ENCODE results near the gene C1orf21. TPM values are rescaled to one million over a fixed set of nuclear protein-coding genes. Genes with fewer than 3 reads are reported as not detected.

Gene C1orf21
- total and polyA plus RNA-seq, 7 experiments from 2014 or later, result 0.46 to 8.5 (median 1.7) TPM; not detected in 2

- H3K36me3 ChIP-seq (ENCODE audit: control insufficient read depth in 2 of 3, insufficient read depth in 3 of 3, low read length in 3 of 3), result no peaks in the 10 kb centered on the region
- no peaks in the 10 kb centered on the region for H3K9me3 ChIP-seq (ENCODE audit: control insufficient read depth in 2 of 3, low read length in 3 of 3)
- H3K27ac Mint-ChIP-seq, result no peak overlapping the region
- ChIA-PET CTCF (no interaction called here), POLR2A (no interaction called here)
- peaks cover 0 to 3% (median 0%) of the 10 kb centered on the region in 11 donors for H3K9me3 Mint-ChIP-seq
- H3K27me3 ChIP-seq (ENCODE audit: control insufficient read depth in 2 of 2, insufficient read depth in 2 of 2, low read length in 2 of 2), result no peaks in the 10 kb centered on the region
- intact Hi-C loops (cut with micrococcal nuclease), result no loop called here
- H3K4me3 Mint-ChIP-seq, result no peak overlapping the region
- no peak overlapping the region for H3K4me3 ChIP-seq (ENCODE audit: low read length)
- H3K36me3 Mint-ChIP-seq, result no peaks in the 10 kb centered on the region
- ATAC-seq (no peak), DNase-seq (no peak)
- H3K4me1 ChIP-seq (ENCODE audit: control insufficient read depth in 2 of 2, insufficient read depth in 2 of 2, low read length in 2 of 2), result no peaks in the 10 kb centered on the region
- H3K27ac ChIP-seq (ENCODE audit: low read depth, low read length), result no peak overlapping the region
- peaks cover 8 to 21% (median 15%) of the 10 kb centered on the region in 5 donors for H3K27me3 Mint-ChIP-seq
- no peaks in the 10 kb centered on the region for H3K4me1 Mint-ChIP-seq
These were observed 19.3 kb upstream of the C1orf21 start for GRCh38 chr1:184367427-184368038.

GRCh38 chr1:184368354-184368753, 18.5 kb upstream of the C1orf21 start:
- POLR2A ChIA-PET, result no interaction called here
- Histone ChIP-seq H3K36me3 (ENCODE audit: control insufficient read depth in 2 of 3, insufficient read depth in 3 of 3, low read length in 3 of 3) (no peaks in the 10 kb centered on the region), H3K4me1 (ENCODE audit: control insufficient read depth in 2 of 2, insufficient read depth in 2 of 2, low read length in 2 of 2) (no peaks in the 10 kb centered on the region), H3K9me3 (ENCODE audit: control insufficient read depth in 2 of 3, low read length in 3 of 3) (no peaks in the 10 kb centered on the region), H3K4me3 (ENCODE audit: low read length) (no peak overlapping the region), H3K27me3 (ENCODE audit: control insufficient read depth in 2 of 2, insufficient read depth in 2 of 2, low read length in 2 of 2) (no peaks in the 10 kb centered on the region), H3K27ac (ENCODE audit: low read depth, low read length) (no peak overlapping the region)
- intact Hi-C loops (cut with micrococcal nuclease), result no loop called here
- no peaks in the 10 kb centered on the region for H3K36me3 Mint-ChIP-seq
- H3K4me3 Mint-ChIP-seq, result no peak overlapping the region
- ATAC-seq (no peak), DNase-seq (no peak)
- peaks cover 5 to 26% (median 17%) of the 10 kb centered on the region in 5 donors for H3K27me3 Mint-ChIP-seq
- CTCF ChIA-PET, result no interaction called here
- H3K4me1 Mint-ChIP-seq, result no peaks in the 10 kb centered on the region
- H3K9me3 Mint-ChIP-seq, result peaks cover 0 to 4% (median 0%) of the 10 kb centered on the region in 11 donors
- H3K27ac Mint-ChIP-seq, result no peak overlapping the region

GRCh38 chr1:184370850-184371249, 16.0 kb upstream of the C1orf21 start:
- peaks cover 0 to 1% (median 0%) of the 10 kb centered on the region in 11 donors for H3K9me3 Mint-ChIP-seq
- peaks cover 5 to 20% (median 14%) of the 10 kb centered on the region in 5 donors for H3K27me3 Mint-ChIP-seq
- no peak overlapping the region for H3K27ac ChIP-seq (ENCODE audit: low read depth, low read length)
- ATAC-seq (no peak), DNase-seq (no peak)
- no peak overlapping the region for H3K27ac Mint-ChIP-seq
- ChIA-PET CTCF (no interaction called here), POLR2A (no interaction called here)
- no peak overlapping the region for H3K4me3 ChIP-seq (ENCODE audit: low read length)
- H3K4me3 Mint-ChIP-seq, result no peak overlapping the region
- no peaks in the 10 kb centered on the region for H3K4me1 ChIP-seq (ENCODE audit: control insufficient read depth in 2 of 2, insufficient read depth in 2 of 2, low read length in 2 of 2)
- no peaks in the 10 kb centered on the region for H3K36me3 Mint-ChIP-seq
- no peaks in the 10 kb centered on the region for H3K9me3 ChIP-seq (ENCODE audit: control insufficient read depth in 2 of 3, low read length in 3 of 3)
- H3K4me1 Mint-ChIP-seq, result no peaks in the 10 kb centered on the region
- intact Hi-C loops (cut with micrococcal nuclease), result no loop called here
- H3K36me3 ChIP-seq (ENCODE audit: control insufficient read depth in 2 of 3, insufficient read depth in 3 of 3, low read length in 3 of 3), result no peaks in the 10 kb centered on the region
- H3K27me3 ChIP-seq (ENCODE audit: control insufficient read depth in 2 of 2, insufficient read depth in 2 of 2, low read length in 2 of 2), result no peaks in the 10 kb centered on the region

- ChIA-PET POLR2A (no interaction called here), CTCF (no interaction called here)
- no peaks in the 10 kb centered on the region for H3K36me3 ChIP-seq (ENCODE audit: control insufficient read depth in 2 of 3, insufficient read depth in 3 of 3, low read length in 3 of 3)
- no peak overlapping the region for H3K27ac ChIP-seq (ENCODE audit: low read depth, low read length)
- Mint-ChIP-seq H3K27ac (no peak overlapping the region), H3K9me3 (peaks cover 0 to 1% (median 0%) of the 10 kb centered on the region in 11 donors), H3K36me3 (no peaks in the 10 kb centered on the region), H3K4me3 (no peak overlapping the region), H3K27me3 (peaks cover 8 to 23% (median 13%) of the 10 kb centered on the region in 5 donors), H3K4me1 (no peaks in the 10 kb centered on the region)
- H3K27me3 ChIP-seq (ENCODE audit: control insufficient read depth in 2 of 2, insufficient read depth in 2 of 2, low read length in 2 of 2), result no peaks in the 10 kb centered on the region
- ATAC-seq (no peak), DNase-seq (no peak)
- no peaks in the 10 kb centered on the region for H3K9me3 ChIP-seq (ENCODE audit: control insufficient read depth in 2 of 3, low read length in 3 of 3)
- H3K4me3 ChIP-seq (ENCODE audit: low read length), result no peak overlapping the region
- intact Hi-C loops (cut with micrococcal nuclease), result no loop called here
- H3K4me1 ChIP-seq (ENCODE audit: control insufficient read depth in 2 of 2, insufficient read depth in 2 of 2, low read length in 2 of 2), result no peaks in the 10 kb centered on the region
These were observed 13.7 kb upstream of the C1orf21 start for GRCh38 chr1:184373155-184373554.

- no peaks in the 10 kb centered on the region for H3K4me1 ChIP-seq (ENCODE audit: control insufficient read depth in 2 of 2, insufficient read depth in 2 of 2, low read length in 2 of 2)
- DNase-seq (no peak), ATAC-seq (no peak)
- Mint-ChIP-seq H3K9me3 (peaks cover 0 to 2% (median 0%) of the 10 kb centered on the region in 11 donors), H3K4me1 (peaks cover 0 to 8% (median 0%) of the 10 kb centered on the region in 7 donors), H3K27ac (no peak overlapping the region), H3K4me3 (no peak overlapping the region), H3K36me3 (peaks cover 0 to 3% (median 0%) of the 10 kb centered on the region in 5 donors), H3K27me3 (peaks cover 14 to 23% (median 17%) of the 10 kb centered on the region in 5 donors)
- no peaks in the 10 kb centered on the region for H3K9me3 ChIP-seq (ENCODE audit: control insufficient read depth in 2 of 3, low read length in 3 of 3)
- POLR2A ChIA-PET, result no interaction called here
- intact Hi-C loops (cut with micrococcal nuclease), result no loop called here
- H3K36me3 ChIP-seq (ENCODE audit: control insufficient read depth in 2 of 3, insufficient read depth in 3 of 3, low read length in 3 of 3), result no peaks in the 10 kb centered on the region
- H3K4me3 ChIP-seq (ENCODE audit: low read length), result no peak overlapping the region
- H3K27ac ChIP-seq (ENCODE audit: low read depth, low read length), result no peak overlapping the region
- no peaks in the 10 kb centered on the region for H3K27me3 ChIP-seq (ENCODE audit: control insufficient read depth in 2 of 2, insufficient read depth in 2 of 2, low read length in 2 of 2)
- CTCF ChIA-PET, result no interaction called here
These were observed 10.5 kb upstream of the C1orf21 start for GRCh38 chr1:184376369-184376768.

GRCh38 chr1:184379111-184379752, 7.6 kb upstream of the C1orf21 start:
- Mint-ChIP-seq H3K9me3 (peaks cover 0 to 3% (median 0%) of the 10 kb centered on the region in 11 donors), H3K27ac (no peak overlapping the region), H3K36me3 (peaks cover 0 to 3% (median 0%) of the 10 kb centered on the region in 5 donors), H3K4me1 (peaks cover 0 to 8% (median 0%) of the 10 kb centered on the region in 7 donors), H3K27me3 (peaks cover 23 to 40% (median 33%) of the 10 kb centered on the region in 5 donors), H3K4me3 (no peak overlapping the region)
- H3K9me3 ChIP-seq (ENCODE audit: control insufficient read depth in 2 of 3, low read length in 3 of 3), result no peaks in the 10 kb centered on the region
- ChIA-PET POLR2A (no interaction called here), CTCF (no interaction called here)
- H3K4me3 ChIP-seq (ENCODE audit: low read length), result no peak overlapping the region
- no peaks in the 10 kb centered on the region for H3K27me3 ChIP-seq (ENCODE audit: control insufficient read depth in 2 of 2, insufficient read depth in 2 of 2, low read length in 2 of 2)
- no peaks in the 10 kb centered on the region for H3K36me3 ChIP-seq (ENCODE audit: control insufficient read depth in 2 of 3, insufficient read depth in 3 of 3, low read length in 3 of 3)
- DNase-seq (no peak), ATAC-seq (no peak)
- no peak overlapping the region for H3K27ac ChIP-seq (ENCODE audit: low read depth, low read length)
- H3K4me1 ChIP-seq (ENCODE audit: control insufficient read depth in 2 of 2, insufficient read depth in 2 of 2, low read length in 2 of 2), result no peaks in the 10 kb centered on the region
- intact Hi-C loops (cut with micrococcal nuclease), result no loop called here

- H3K4me1 Mint-ChIP-seq, result peaks cover 0 to 10% (median 3%) of the 10 kb centered on the region in 7 donors
- intact Hi-C loops (cut with micrococcal nuclease), result loop anchor here in 1 of 2 donors (10.0 kb wide), 1 partner anchor 746 kb away; the partner anchor contains the start of gene ARPC5
- H3K27ac Mint-ChIP-seq, result no peak overlapping the region
These were observed 6.4 kb upstream of the C1orf21 start for GRCh38 chr1:184380468-184380867.

More at GRCh38 chr1:184380468-184380867, 6.4 kb upstream of the C1orf21 start:
- H3K36me3 Mint-ChIP-seq, result peaks cover 0 to 3% (median 0%) of the 10 kb centered on the region in 5 donors
- Histone ChIP-seq H3K9me3 (ENCODE audit: control insufficient read depth in 2 of 3, low read length in 3 of 3) (no peaks in the 10 kb centered on the region), H3K27me3 (ENCODE audit: control insufficient read depth in 2 of 2, insufficient read depth in 2 of 2, low read length in 2 of 2) (no peaks in the 10 kb centered on the region), H3K36me3 (ENCODE audit: control insufficient read depth in 2 of 3, insufficient read depth in 3 of 3, low read length in 3 of 3) (no peaks in the 10 kb centered on the region), H3K4me3 (ENCODE audit: low read length) (no peak overlapping the region), H3K27ac (ENCODE audit: low read depth, low read length) (no peak overlapping the region), H3K4me1 (ENCODE audit: control insufficient read depth in 2 of 2, insufficient read depth in 2 of 2, low read length in 2 of 2) (no peaks in the 10 kb centered on the region)
- ChIA-PET POLR2A (no interaction called here), CTCF (no interaction called here)
- peak; percentile 56 for ATAC-seq
- peak overlapping the region in 2 of 10 donors; percentile 13 to 32 for H3K4me3 Mint-ChIP-seq
- peaks cover 0 to 3% (median 0%) of the 10 kb centered on the region in 11 donors for H3K9me3 Mint-ChIP-seq
- peaks cover 36 to 51% (median 44%) of the 10 kb centered on the region in 5 donors for H3K27me3 Mint-ChIP-seq
- DNase-seq, result no peak
